Measurements from ENCODE around the gene IVNS1ABP. TPM values are rescaled to one million over a fixed set of nuclear protein-coding genes. Genes with fewer than 3 reads are reported as not detected.

IVNS1ABP gene
- total and polyA plus RNA-seq, 10 of the 15 experiments (the other 5 are each of a cell fraction or from before 2014, with no cell fraction given), result 19.2 to 154 (median 43.9) TPM

DNA sequence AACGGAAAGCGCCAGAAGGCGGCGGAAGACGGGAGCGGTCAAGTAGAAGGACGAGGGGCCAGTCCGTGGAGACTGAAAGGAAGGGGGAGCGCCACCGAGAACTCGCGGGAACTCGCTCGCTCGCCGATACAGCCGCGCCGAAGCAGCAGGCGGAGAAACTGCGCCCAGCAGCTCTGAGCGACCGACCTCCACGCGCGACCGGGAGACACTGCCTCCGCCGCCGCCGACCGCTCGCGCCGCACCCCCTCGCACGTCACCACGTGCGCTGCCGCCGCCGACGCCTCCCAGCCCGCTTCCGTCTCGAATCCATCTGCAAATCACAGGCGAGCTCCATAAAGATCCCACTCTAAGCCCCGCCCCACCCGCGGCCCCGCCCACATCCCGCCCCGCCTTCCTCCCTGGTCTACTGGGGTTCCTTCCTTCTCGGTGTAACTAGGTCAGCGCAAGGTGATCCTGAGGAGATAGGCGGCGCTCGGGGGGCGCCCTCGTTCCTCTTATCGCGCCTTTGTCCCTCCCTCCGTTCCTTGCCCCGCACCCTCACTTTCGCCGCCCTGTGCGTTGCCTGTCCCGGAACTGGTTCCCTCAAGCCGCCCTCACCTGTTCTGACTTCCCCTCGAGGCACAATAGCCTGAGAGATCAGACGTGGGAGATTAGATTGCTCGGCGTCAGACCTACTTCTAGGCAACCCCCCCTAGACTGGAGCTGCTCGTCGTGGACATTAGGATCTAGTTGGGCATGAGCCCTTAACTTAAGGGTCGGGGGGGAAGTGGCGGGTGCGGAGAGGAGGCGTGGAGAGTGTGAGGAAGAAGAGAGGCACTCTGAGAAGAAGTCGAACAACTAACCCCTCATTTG is at the start of gene IVNS1ABP (continued):
- TF ChIP-seq, protein P1, sequence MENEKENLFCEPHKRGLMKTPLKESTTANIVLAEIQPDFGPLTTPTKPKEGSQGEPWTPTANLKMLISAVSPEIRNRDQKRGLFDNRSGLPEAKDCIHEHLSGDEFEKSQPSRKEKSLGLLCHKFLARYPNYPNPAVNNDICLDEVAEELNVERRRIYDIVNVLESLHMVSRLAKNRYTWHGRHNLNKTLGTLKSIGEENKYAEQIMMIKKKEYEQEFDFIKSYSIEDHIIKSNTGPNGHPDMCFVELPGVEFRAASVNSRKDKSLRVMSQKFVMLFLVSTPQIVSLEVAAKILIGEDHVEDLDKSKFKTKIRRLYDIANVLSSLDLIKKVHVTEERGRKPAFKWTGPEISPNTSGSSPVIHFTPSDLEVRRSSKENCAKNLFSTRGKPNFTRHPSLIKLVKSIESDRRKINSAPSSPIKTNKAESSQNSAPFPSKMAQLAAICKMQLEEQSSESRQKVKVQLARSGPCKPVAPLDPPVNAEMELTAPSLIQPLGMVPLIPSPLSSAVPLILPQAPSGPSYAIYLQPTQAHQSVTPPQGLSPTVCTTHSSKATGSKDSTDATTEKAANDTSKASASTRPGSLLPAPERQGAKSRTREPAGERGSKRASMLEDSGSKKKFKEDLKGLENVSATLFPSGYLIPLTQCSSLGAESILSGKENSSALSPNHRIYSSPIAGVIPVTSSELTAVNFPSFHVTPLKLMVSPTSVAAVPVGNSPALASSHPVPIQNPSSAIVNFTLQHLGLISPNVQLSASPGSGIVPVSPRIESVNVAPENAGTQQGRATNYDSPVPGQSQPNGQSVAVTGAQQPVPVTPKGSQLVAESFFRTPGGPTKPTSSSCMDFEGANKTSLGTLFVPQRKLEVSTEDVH (IDR thresholded peaks at IDR 0.05; ENCODE audit: low read depth, partially characterized antibody), result peak; percentile 34
- TF ChIP-seq, protein P2, sequence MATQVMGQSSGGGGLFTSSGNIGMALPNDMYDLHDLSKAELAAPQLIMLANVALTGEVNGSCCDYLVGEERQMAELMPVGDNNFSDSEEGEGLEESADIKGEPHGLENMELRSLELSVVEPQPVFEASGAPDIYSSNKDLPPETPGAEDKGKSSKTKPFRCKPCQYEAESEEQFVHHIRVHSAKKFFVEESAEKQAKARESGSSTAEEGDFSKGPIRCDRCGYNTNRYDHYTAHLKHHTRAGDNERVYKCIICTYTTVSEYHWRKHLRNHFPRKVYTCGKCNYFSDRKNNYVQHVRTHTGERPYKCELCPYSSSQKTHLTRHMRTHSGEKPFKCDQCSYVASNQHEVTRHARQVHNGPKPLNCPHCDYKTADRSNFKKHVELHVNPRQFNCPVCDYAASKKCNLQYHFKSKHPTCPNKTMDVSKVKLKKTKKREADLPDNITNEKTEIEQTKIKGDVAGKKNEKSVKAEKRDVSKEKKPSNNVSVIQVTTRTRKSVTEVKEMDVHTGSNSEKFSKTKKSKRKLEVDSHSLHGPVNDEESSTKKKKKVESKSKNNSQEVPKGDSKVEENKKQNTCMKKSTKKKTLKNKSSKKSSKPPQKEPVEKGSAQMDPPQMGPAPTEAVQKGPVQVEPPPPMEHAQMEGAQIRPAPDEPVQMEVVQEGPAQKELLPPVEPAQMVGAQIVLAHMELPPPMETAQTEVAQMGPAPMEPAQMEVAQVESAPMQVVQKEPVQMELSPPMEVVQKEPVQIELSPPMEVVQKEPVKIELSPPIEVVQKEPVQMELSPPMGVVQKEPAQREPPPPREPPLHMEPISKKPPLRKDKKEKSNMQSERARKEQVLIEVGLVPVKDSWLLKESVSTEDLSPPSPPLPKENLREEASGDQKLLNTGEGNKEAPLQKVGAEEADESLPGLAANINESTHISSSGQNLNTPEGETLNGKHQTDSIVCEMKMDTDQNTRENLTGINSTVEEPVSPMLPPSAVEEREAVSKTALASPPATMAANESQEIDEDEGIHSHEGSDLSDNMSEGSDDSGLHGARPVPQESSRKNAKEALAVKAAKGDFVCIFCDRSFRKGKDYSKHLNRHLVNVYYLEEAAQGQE (IDR thresholded peaks at IDR 0.05; ENCODE audit: low read depth, low read length), result no peak; the same call in 1 of the 2 replicates
- TF ChIP-seq RAD51 (IDR thresholded peaks at IDR 0.05), result no peak
- TF ChIP-seq KAT2A (conservative IDR thresholded peaks at IDR 0.05; ENCODE audit: control insufficient read depth, low read depth, low read length), result no peak
- no peak for TF ChIP-seq ZZZ3 (IDR thresholded peaks at IDR 0.05; ENCODE audit: control insufficient read depth, insufficient read length, low read depth)
- no peak for TF ChIP-seq STAT3 (IDR thresholded peaks at IDR 0.05; ENCODE audit: low read depth, low read length)
- TF ChIP-seq, protein P3, sequence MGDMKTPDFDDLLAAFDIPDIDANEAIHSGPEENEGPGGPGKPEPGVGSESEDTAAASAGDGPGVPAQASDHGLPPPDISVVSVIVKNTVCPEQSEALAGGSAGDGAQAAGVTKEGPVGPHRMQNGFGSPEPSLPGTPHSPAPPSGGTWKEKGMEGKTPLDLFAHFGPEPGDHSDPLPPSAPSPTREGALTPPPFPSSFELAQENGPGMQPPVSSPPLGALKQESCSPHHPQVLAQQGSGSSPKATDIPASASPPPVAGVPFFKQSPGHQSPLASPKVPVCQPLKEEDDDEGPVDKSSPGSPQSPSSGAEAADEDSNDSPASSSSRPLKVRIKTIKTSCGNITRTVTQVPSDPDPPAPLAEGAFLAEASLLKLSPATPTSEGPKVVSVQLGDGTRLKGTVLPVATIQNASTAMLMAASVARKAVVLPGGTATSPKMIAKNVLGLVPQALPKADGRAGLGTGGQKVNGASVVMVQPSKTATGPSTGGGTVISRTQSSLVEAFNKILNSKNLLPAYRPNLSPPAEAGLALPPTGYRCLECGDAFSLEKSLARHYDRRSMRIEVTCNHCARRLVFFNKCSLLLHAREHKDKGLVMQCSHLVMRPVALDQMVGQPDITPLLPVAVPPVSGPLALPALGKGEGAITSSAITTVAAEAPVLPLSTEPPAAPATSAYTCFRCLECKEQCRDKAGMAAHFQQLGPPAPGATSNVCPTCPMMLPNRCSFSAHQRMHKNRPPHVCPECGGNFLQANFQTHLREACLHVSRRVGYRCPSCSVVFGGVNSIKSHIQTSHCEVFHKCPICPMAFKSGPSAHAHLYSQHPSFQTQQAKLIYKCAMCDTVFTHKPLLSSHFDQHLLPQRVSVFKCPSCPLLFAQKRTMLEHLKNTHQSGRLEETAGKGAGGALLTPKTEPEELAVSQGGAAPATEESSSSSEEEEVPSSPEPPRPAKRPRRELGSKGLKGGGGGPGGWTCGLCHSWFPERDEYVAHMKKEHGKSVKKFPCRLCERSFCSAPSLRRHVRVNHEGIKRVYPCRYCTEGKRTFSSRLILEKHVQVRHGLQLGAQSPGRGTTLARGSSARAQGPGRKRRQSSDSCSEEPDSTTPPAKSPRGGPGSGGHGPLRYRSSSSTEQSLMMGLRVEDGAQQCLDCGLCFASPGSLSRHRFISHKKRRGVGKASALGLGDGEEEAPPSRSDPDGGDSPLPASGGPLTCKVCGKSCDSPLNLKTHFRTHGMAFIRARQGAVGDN (IDR thresholded peaks at IDR 0.05), result peak; percentile 29
- TF ChIP-seq SPI1 (IDR thresholded peaks at IDR 0.05; ENCODE audit: borderline replicate concordance, insufficient read depth, low read depth, low read length), result peak; percentile 55
- TF ChIP-seq, protein P4, sequence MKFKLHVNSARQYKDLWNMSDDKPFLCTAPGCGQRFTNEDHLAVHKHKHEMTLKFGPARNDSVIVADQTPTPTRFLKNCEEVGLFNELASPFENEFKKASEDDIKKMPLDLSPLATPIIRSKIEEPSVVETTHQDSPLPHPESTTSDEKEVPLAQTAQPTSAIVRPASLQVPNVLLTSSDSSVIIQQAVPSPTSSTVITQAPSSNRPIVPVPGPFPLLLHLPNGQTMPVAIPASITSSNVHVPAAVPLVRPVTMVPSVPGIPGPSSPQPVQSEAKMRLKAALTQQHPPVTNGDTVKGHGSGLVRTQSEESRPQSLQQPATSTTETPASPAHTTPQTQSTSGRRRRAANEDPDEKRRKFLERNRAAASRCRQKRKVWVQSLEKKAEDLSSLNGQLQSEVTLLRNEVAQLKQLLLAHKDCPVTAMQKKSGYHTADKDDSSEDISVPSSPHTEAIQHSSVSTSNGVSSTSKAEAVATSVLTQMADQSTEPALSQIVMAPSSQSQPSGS (IDR thresholded peaks at IDR 0.05; ENCODE audit: low read length), result no peak
- no peak for TF ChIP-seq MEF2A (IDR thresholded peaks at IDR 0.05; ENCODE audit: insufficient read depth, low read depth, low read length)
- no peak for TF ChIP-seq FOXM1 (IDR thresholded peaks at IDR 0.05; ENCODE audit: low read depth, low read length)
- no peak for TF ChIP-seq RBBP5 (conservative IDR thresholded peaks at IDR 0.05)
- TF ChIP-seq GATAD2B (conservative IDR thresholded peaks at IDR 0.05; ENCODE audit: low read depth), result peak; percentile 55
- TF ChIP-seq RELA (IDR thresholded peaks at IDR 0.05; ENCODE audit: borderline replicate concordance, partially characterized antibody), result peak; percentile 17
- no peak for TF ChIP-seq WRNIP1 (IDR thresholded peaks at IDR 0.05; ENCODE audit: borderline replicate concordance, low read depth, low read length)
- 0 out of 2 replicates have a peak, but pooled peaks have one; percentile 22 for TF ChIP-seq IKZF1 (conservative IDR thresholded peaks at IDR 0.05)
- TF ChIP-seq MTA2 (IDR thresholded peaks at IDR 0.05; ENCODE audit: low read depth), result no peak

Measured in GM12878 (cell line).